Endothelial cell (in vitro differentiated cells): Measurements from ENCODE around the gene IFITM1. TPM values are rescaled to one million over a fixed set of nuclear protein-coding genes. Genes with fewer than 3 reads are reported as not detected.

Experiments used
- DNase-seq: peaks from one replicate; pipeline ENCODE4 v3.0.0; 2021; ENCODE audit warnings: low spot score
- H3K27ac Mint-ChIP-seq: one replicate; pipeline ENCODE4 v1.8.0; 2021; ENCODE audit warnings: mixed read lengths, inconsistent platforms; ENCODE audit not compliant: unreplicated experiment
- H3K27me3 Mint-ChIP-seq: one replicate; pipeline ENCODE4 v1.8.0; 2021; ENCODE audit warnings: mild to moderate bottlenecking, moderate library complexity, mixed read lengths, inconsistent platforms; ENCODE audit not compliant: unreplicated experiment
- H3K36me3 Mint-ChIP-seq: one replicate; pipeline ENCODE4 v1.8.0; 2021; ENCODE audit warnings: mild to moderate bottlenecking, low read depth, mixed read lengths, inconsistent platforms; ENCODE audit not compliant: unreplicated experiment
- H3K4me1 Mint-ChIP-seq: one replicate; pipeline ENCODE4 v1.8.0; 2021; ENCODE audit warnings: mild to moderate bottlenecking, mixed read lengths, inconsistent platforms; ENCODE audit not compliant: unreplicated experiment
- H3K4me3 Mint-ChIP-seq: one replicate; pipeline ENCODE4 v1.8.0; 2021; ENCODE audit warnings: mild to moderate bottlenecking, mixed read lengths, inconsistent platforms; ENCODE audit not compliant: unreplicated experiment
- H3K9me3 Mint-ChIP-seq: one replicate; pipeline ENCODE4 v1.8.0; 2021; ENCODE audit warnings: mixed read lengths, inconsistent platforms; ENCODE audit not compliant: unreplicated experiment
- CTCF ChIP-seq: fragments of 200-600 bp; sonication (generic); IDR thresholded peaks from one replicate; pipeline ENCODE4 v1.5.0; 2021; ENCODE audit warnings: antibody characterized with exemption; ENCODE audit not compliant: unreplicated experiment
- total RNA-seq: library from RNA; stranded (reverse); fragmentation: NEBNext Ultra II Directional; extraction: Animal tissue kit (Norgen Biotek cat#: 25700); gene quantifications from one replicate; pipeline ENCODE4 v1.2.1, GENCODE V29; 2021; ENCODE audit not compliant: unreplicated experiment

Gene IFITM1
- total RNA-seq, 1 donor from 2014 or later = 23.4 TPM

- TF ChIP-seq CTCF = no peak
- DNase-seq = no peak
- H3K9me3 Mint-ChIP-seq = no peaks in the 10 kb centered on the region
- no peak overlapping the region for H3K27ac Mint-ChIP-seq
- H3K36me3 Mint-ChIP-seq = no peaks in the 10 kb centered on the region
- no peak overlapping the region for H3K4me3 Mint-ChIP-seq
- H3K27me3 Mint-ChIP-seq = no peaks in the 10 kb centered on the region
- H3K4me1 Mint-ChIP-seq = peaks cover 22% of the 10 kb centered on the region
Observed at GRCh38 chr11:339963-340362, 26.1 kb downstream of the IFITM1 start.

- Mint-ChIP-seq H3K4me1 (peaks cover 16% of the 10 kb centered on the region), H3K4me3 (no peak overlapping the region), H3K9me3 (no peaks in the 10 kb centered on the region), H3K27ac (no peak overlapping the region), H3K36me3 (no peaks in the 10 kb centered on the region), H3K27me3 (no peaks in the 10 kb centered on the region)
- TF ChIP-seq CTCF = no peak
- no peak for DNase-seq
Observed at GRCh38 chr11:340539-341512, 27.0 kb downstream of the IFITM1 start.

GRCh38 chr11:342328-342727 is 28.5 kb downstream of the IFITM1 start:
- TF ChIP-seq CTCF = no peak
- H3K27ac Mint-ChIP-seq = no peak overlapping the region
- H3K36me3 Mint-ChIP-seq = no peaks in the 10 kb centered on the region
- H3K27me3 Mint-ChIP-seq = no peaks in the 10 kb centered on the region
- peaks cover 5% of the 10 kb centered on the region for H3K4me1 Mint-ChIP-seq
- no peaks in the 10 kb centered on the region for H3K9me3 Mint-ChIP-seq
- no peak overlapping the region for H3K4me3 Mint-ChIP-seq
- DNase-seq = no peak

GRCh38 chr11:344836-345578 is 31.2 kb downstream of the IFITM1 start:
- no peak overlapping the region for H3K27ac Mint-ChIP-seq
- no peaks in the 10 kb centered on the region for H3K27me3 Mint-ChIP-seq
- no peak for TF ChIP-seq CTCF
- H3K4me1 Mint-ChIP-seq = peaks cover 5% of the 10 kb centered on the region
- no peak overlapping the region for H3K4me3 Mint-ChIP-seq
- no peaks in the 10 kb centered on the region for H3K9me3 Mint-ChIP-seq
- no peak for DNase-seq
- H3K36me3 Mint-ChIP-seq = no peaks in the 10 kb centered on the region
